Renal pelvis (tissue), 4 donors: ENCODE measurements around the gene PRDM8. TPM values are rescaled to one million over a fixed set of nuclear protein-coding genes. Genes with fewer than 3 reads are reported as not detected.
"Not testable (repeated sequence)": the region's sequence is repeated elsewhere in the genome, so short reads cannot be mapped to it uniquely, and the experiment has no call there.

Experiments used
- DNase-seq: peaks from one replicate; pipeline ENCODE4 v3.0.0-alpha.2; 2013
- polyA plus RNA-seq, 3 donors: library from polyadenylated mRNA; unstranded; fragments of 120-200 nt; gene quantifications; one replicate each; pipeline ENCODE4 v1.2.1, GENCODE V29; 2013; ENCODE audit not compliant: insufficient read length in 3 of 3

The PRDM8 gene
- polyA plus RNA-seq, 3 donors, result 0.93 to 2.8 (median 2.1) TPM

- no peak for DNase-seq
These were observed 31.2 kb downstream of the PRDM8 start for GRCh38 chr4:80228460-80228859.

- no peak for DNase-seq
These were observed 31.8 kb downstream of the PRDM8 start for GRCh38 chr4:80229128-80229527.

GRCh38 chr4:80229590-80229989, 32.3 kb downstream of the PRDM8 start:
- DNase-seq, result no peak

GRCh38 chr4:80231180-80231579, 33.9 kb downstream of the PRDM8 start:
- DNase-seq, result no peak

DNA sequence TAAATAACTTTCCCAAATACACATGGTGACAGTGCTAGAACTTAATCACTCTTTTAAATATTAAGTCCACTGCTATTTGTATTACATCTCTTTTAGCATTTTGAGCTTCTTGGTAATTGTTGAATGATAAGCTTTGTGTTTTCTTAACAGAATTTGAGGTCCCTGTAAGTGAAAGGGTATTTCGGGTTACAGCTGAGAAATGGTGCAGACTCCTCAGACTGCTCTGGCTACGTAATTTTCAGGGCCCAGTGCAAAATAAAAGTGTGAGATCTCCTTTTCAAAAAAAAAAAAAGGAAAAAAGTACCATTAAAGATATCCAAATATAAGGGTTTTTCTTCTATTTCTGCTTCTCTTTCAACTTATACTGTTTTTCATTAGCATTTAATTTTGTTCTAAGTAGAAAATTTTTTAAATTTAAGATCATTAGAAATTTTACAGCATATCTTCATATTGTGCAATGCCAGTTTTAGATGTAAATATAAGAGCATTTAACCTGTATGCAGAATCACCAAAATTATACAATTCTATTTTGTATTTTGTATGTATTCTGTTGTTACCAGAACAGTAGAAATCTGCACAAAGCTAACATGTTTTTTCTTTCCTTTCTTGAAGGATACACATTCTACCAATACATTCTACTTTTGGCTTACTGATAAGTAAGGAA, 35.5 kb downstream of the PRDM8 start:
- DNase-seq, result no peak

GRCh38 chr4:80233390-80233789, 36.1 kb downstream of the PRDM8 start:
- DNase-seq, result no peak

GRCh38 chr4:80235451-80235850, 38.1 kb downstream of the PRDM8 start:
- no peak for DNase-seq

GRCh38 chr4:80237992-80238391, 40.7 kb downstream of the PRDM8 start:
- DNase-seq, result no peak

- DNase-seq, result no peak
These were observed 42.3 kb downstream of the PRDM8 start for GRCh38 chr4:80239480-80240150.

DNA sequence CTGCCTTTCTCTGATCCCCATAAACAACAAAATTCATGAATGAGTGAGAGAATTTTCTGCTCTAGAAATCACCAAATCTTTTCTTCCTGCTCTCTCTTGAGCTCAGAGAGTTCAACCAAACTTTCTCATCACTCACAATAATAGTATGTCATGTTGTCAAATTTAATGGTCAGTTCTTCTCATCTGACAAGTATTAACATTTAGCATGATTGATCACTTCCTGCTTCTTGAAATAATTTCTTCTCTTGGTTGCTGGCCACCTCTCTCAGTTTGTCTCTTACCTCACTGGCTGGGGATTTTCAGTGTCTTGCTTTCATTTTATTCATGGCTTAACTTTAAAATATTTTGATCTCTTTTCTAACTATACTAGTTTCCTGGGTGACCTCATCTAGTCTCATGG, 43.7 kb downstream of the PRDM8 start:
- DNase-seq, result no peak

DNA sequence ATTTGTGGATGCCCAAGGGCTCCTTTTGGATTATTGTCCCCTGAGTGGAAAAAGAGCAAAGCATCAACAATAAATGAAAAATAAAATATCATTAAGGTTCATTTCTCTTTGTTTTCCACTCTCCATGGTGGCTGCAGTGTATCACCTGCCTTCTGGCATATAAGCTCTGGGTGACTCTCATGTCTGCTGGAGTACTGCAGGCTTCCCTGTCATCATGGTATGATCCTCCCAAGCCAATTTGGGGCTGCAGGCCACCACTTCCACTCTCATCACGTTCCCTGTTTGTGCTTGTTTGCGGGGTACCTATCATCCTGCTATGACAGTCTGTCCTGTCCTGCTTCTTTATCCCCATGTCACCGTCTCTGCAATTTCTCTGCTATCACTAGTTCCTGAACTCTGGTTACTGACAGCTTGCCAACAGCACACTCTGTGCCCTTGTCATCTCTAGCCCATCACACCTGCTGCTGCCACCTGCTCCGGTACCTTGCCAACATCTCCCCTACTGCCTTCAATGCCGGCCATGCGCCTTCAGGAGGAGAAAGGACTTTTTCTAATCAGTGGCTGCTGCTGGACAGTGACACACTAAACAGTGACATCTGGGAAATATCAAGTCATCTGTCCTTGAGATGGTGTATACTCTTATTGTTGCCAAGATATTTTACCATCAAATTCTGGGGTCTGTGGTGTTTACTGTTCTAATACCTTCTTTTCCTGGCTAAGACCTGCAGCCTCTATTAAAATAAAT, 46.1 kb downstream of the PRDM8 start:
- no peak for DNase-seq

- not testable (repeated sequence) for DNase-seq
These were observed 50.2 kb downstream of the PRDM8 start for GRCh38 chr4:80247484-80247883.

GRCh38 chr4:80249144-80249543, 51.8 kb downstream of the PRDM8 start:
- DNase-seq, result no peak

DNA sequence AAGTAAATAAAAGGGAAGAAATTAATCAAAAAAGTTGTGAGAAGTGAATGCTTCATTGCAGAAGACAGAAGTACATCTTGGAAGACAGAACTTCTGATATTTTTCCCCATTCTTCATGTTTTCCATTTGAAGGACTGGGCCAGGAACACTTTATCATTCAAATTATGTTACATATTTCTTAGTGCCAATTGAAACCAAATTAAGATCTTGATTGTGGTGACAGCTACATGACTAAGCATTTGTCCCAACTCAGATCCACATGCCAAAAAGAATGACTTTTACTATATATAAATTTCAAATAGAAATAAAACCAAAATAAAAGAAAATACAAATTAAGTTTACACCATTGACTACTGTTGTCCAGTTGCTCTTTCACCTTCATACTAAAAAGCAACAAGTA, 55.1 kb downstream of the PRDM8 start:
- DNase-seq, result no peak

- no peak for DNase-seq
These were observed 55.6 kb downstream of the PRDM8 start for GRCh38 chr4:80252953-80253352.

GRCh38 chr4:80253510-80253909, 56.2 kb downstream of the PRDM8 start:
- no peak for DNase-seq

Other genes with a start within 250 kb of the PRDM8 start
- 10 to 100 TPM; 60.8 to 68.5 (median 61.7) TPM for gene ANTXR2, start 124.3 kb upstream of the PRDM8 start, polyA plus RNA-seq
- gene FGF5, start 69.2 kb downstream of the PRDM8 start, polyA plus RNA-seq, result under 1 TPM in 2 of 3 donors, not detected in 1; 0.01 to 0.09 TPM
- gene CFAP299, start 138.2 kb downstream of the PRDM8 start, polyA plus RNA-seq, result 1 to 10 TPM in 1 of 3 donors, under 1 TPM in 2; 0.60 to 1.4 (median 0.84) TPM